GM13977 (cell line): ENCODE results near the gene KCNG1.
"Not testable (repeated sequence)": the region's sequence is repeated elsewhere in the genome, so short reads cannot be mapped to it uniquely, and the experiment has no call there.

ENCODE experiments used
- DNase-seq: peaks from one replicate; pipeline ENCODE4 v3.0.0; 2012; ENCODE audit warnings: low spot score
- in situ Hi-C: fragments of 300-500 bp; cut with MboI; formaldehyde crosslinking; loops from one replicate; pipeline ENCODE4 v1.12.0; 2022; ENCODE audit warnings: low sequenced_read_pairs, low pct_unique_long_range_greater_than_20kb, mixed read lengths, inconsistent platforms; ENCODE audit not compliant: unreplicated experiment
- TF ChIP-seq, protein P1 (sequence below): IDR thresholded peaks from 2 replicates; pipeline ENCODE4 v1.5.1; 2012; ENCODE audit warnings: mild to moderate bottlenecking, control low read depth; ENCODE audit not compliant: insufficient read depth; ENCODE audit errors: extremely low read depth, missing control alignments

KCNG1 gene

DNA sequence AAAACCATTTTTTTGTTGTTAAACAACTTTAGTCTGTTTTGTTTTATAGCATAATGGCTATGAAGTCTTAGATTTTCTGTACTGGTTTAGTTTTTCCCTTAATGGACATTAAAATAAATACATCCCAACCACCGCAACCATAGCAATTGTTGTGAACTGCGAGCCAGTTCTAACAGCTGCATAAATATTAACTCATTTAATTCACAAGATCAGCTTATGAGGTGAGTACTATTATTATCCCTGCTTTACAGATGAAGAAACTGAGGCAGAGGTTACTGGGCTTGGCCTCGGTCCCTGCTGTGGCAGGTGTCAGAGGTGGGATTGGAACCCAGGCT, 41.2 kb downstream of the KCNG1 start:
- DNase-seq = no peak
- in situ Hi-C loops = loop anchor here (25.0 kb wide), 1 partner anchor 656 kb away; no protein-coding TSS in a partner anchor
- TF ChIP-seq, protein P1, sequence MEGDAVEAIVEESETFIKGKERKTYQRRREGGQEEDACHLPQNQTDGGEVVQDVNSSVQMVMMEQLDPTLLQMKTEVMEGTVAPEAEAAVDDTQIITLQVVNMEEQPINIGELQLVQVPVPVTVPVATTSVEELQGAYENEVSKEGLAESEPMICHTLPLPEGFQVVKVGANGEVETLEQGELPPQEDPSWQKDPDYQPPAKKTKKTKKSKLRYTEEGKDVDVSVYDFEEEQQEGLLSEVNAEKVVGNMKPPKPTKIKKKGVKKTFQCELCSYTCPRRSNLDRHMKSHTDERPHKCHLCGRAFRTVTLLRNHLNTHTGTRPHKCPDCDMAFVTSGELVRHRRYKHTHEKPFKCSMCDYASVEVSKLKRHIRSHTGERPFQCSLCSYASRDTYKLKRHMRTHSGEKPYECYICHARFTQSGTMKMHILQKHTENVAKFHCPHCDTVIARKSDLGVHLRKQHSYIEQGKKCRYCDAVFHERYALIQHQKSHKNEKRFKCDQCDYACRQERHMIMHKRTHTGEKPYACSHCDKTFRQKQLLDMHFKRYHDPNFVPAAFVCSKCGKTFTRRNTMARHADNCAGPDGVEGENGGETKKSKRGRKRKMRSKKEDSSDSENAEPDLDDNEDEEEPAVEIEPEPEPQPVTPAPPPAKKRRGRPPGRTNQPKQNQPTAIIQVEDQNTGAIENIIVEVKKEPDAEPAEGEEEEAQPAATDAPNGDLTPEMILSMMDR = no peak

DNA sequence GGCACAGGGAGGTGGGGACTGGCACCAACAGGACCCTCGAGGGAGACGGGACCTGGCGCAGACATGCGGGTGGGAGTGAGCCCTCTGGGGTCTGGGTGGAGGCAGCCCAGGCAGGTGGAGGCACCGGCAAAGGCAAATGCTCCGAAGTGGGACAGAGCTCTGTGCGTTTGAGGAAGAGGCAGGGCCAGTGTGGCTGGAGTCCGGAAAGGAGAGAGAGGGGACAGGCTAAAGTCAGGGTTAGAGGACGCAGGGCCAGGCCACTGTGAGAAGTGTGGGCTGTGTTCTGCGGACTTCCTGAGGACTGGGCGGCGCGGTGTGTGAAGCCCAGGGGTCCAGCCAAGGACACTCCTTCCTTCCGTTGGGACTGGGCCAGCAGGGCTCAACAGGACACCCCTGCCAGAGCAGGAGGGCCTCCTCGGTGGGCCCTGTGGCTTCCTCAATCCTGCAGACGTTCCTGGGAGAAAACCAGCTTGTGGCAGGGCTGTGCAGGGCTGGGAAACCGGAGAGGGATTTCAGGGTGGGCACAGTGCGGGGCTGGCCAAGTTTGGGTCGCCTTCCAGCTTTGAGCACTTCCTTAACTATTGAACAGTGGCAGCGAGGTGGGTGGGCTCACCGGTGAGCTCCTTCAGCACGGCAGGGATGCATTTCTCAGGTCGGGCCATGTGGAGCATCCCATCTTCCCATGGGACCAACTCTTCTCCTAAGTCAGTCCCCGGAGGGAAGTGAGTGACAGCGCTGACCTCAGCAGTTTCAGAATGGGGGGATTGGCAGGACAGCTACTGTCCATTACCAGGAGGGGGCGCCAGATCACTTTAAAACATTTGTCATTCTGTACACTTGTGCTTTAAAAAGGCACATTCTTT, 41.8 kb downstream of the KCNG1 start:
- in situ Hi-C loops = loop anchor here (25.0 kb wide), 1 partner anchor 656 kb away; no protein-coding TSS in a partner anchor
- TF ChIP-seq, protein P1 = peak; percentile 80
- peak; percentile 75 for DNase-seq

DNA sequence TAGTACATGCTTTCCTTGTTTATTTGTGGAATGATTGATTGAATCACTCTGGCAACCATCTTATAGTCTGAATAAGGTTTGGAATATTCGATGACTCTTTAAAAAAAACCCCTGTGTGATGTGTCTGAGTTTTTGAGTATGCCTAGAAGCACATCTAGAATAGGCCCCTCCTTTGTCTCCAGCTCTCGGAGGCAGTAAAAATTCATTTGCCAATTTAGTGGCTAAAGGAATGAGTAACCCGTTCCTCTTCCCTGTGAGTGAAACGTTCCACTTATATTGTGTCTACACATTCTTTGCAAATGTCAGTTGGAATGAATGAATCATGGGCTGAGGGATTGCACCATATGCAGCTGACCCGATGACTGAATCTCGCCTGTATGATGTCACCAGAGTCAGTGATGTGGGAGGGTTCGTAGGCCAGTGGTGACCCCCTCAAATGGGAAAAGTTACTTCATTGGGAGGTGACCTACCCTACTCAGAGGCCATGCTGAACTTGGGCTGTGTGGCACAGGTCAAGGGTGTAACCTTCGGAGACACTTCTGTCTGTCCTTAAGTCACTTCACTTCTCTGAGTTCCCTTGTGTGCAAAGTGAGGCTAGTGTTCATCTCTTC, 42.7 kb downstream of the KCNG1 start:
- in situ Hi-C loops = loop anchor here (25.0 kb wide), 1 partner anchor 657 kb away; no protein-coding TSS in a partner anchor
- TF ChIP-seq, protein P1 = no peak
- no peak for DNase-seq

DNA sequence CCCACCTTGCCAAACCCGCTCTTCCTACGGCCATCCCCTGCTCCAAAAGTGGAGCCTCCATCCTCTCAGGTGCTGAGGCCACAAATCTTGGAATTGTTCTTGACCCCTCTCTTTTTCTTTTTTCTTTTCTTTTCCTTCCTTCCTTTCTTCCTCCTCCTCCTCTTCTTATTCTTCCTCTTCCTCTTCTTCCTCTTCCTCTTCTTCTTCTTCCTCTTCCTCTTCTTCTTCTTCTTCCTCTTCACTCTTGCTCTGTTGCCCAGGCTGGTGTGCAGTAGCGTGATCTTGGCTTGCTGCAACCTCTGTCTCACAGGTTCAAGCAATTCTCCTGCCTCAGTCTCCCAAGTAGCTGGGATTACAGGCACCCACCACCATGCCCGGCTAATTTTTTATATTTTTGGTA, 44.4 kb downstream of the KCNG1 start:
- in situ Hi-C loops = loop anchor here (25.0 kb wide), 1 partner anchor 659 kb away; no protein-coding TSS in a partner anchor
- DNase-seq = not testable (repeated sequence)

DNA sequence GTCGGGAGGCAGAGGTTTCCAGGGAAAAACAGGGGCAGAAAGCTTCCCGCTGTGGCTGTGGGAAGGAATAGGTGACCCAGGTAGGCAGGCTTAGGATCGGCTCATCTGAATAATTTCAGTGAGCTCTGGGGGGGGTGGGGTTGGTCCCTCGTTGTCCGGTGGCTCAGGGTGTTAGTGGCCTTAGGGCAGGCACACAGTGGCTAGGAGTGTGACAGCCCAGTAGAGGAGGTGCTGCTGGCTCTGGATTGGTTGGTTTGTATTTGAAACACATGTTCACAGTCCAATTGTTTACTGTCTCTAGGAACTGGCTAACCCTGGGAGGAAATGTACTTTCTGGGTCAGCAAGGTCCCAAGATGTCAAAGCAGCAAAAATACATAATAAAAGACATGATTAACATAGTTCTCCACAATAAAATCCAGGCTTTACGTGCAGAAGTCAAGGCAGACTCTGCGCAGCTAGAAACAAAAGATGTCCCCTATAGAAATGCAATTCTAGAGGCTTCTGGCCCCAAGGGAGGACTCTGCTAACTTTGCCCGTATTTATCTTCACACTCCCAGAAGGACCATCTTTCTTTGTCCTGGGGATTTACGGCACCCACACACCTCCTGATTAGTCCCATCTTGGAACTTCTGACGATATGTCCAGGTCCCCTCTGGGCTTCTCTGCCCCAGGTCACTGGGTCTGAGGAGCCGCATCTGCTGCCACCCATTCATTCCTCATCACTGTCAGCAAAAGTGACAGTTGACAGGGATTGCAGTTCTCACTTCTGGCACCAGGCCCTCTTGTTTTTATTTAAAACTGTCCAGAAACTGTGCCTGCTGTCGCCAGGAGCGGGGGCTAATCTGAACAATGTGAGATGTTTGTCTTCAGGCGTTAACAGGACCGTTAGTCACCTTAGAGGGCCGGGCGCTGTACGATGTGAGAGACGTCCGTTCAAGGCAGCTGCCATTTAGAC, 45.6 kb downstream of the KCNG1 start:
- DNase-seq = no peak
- in situ Hi-C loops = loop anchor here (25.0 kb wide), 1 partner anchor 660 kb away; no protein-coding TSS in a partner anchor
- TF ChIP-seq, protein P1 = no peak

DNA sequence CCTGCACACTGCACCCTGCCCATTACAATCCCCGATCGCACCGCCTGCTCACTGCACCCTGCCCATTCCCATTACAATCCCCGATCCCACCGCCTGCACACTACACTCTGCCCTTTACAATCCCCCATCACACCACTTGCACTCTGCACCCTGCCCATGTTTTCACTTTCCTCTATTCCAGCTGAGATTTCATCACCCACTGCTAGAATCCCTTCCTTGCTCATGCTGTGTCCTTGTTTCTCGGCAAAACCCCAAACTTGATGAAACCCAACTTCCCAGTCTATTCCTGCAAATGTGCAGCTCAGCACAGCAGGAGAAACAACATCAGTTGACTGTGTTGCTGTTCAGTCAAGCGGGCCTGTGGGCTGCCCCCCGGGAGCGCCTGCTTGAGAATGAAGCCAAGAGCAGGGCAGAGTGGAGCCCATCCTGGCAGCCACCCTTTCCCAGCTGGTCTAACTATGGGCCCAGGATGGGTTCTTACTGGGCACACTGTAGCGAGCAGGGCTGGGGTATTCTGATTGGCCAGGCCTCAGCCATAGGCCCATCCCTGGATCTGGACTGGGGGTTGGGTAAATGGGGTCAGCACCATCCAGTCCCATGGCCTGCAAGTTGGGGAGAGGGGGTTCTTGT, 47.1 kb downstream of the KCNG1 start:
- DNase-seq = no peak
- TF ChIP-seq, protein P1 = no peak
- in situ Hi-C loops = loop anchor here (25.0 kb wide), 1 partner anchor 661 kb away; no protein-coding TSS in a partner anchor
